ENCODE data around the gene TFDP2.
"Not testable (repeated sequence)": the region's sequence is repeated elsewhere in the genome, so short reads cannot be mapped to it uniquely, and the experiment has no call there.

Gene TFDP2

DNA sequence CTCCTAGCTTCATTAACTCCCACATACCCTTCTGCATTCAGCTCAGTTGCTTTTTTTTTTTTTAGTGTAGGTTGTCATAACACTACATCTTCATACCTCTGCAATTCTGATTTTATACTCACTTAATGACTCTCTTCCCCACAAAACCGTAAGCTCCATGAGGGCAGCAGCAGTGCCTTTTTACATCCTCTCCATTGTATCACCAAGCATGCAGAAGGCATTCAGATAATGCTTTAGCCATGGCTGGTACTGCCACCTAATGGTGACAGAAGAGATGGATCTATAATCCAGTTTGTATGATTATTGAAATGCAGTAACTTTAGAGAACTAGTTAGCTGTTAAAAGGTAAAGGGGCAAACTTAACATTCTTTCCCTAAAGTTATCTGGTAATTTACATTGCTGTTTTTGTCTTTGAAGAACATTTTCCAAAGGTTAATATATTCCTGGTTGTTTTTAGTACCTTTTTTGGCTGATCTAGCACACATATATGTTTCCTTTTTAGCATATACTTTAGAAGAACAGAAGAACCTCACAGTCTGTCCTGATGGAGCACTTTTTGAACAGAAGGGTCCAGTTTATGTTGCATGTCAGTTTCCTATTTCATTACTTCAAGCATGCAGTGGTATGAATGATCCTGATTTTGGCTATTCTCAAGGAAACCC lies 236.1 kb downstream of the TFDP2 start:
- DNase-seq = peak; percentile 75
- in situ Hi-C loops (cut with MboI; ENCODE audit: low pct_unique_long_range_greater_than_20kb, low sequenced_read_pairs) = no loop called here

DNA sequence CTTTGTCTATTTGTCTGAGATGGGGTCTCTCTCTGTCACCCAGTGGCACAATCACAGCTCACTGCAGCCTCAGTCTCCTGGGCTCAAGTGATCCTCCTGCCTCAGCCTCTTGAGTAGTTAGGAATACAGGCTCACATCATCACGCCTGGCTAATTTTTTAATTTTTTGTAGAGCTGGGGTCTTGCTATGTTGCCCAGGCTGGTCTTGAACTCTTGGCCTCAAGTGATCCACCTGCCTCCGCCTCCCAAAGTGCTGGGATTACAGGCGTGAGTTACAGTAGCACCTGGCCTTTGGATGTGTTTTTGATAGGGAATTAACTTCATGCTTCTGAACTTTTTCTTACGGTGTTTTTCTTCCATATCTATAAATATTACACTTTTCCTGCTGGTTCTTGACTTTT lies 239.4 kb downstream of the TFDP2 start:
- in situ Hi-C loops (cut with MboI; ENCODE audit: low pct_unique_long_range_greater_than_20kb, low sequenced_read_pairs); DNase-seq: not testable (repeated sequence)

DNA sequence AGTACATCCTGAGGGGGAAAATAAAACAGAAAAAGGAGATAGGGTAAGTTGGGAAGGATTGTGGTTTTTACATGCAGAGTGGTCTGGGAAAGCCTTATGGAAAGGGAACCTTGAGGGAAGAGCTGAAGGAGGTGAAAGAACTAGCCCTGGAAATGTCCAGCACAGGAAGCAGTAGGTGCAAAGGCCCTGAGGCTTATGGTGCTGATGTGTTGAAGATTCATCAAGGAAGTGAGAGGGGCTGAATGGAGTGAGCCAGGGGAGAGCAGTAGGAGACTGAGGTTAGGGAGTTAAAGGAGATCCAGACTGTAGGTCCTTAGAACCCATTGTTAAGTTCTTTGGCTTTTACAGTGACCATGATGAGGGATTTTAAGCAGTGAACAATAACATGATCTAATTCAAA lies 239.9 kb downstream of the TFDP2 start:
- in situ Hi-C loops (cut with MboI; ENCODE audit: low pct_unique_long_range_greater_than_20kb, low sequenced_read_pairs) = no loop called here

DNA sequence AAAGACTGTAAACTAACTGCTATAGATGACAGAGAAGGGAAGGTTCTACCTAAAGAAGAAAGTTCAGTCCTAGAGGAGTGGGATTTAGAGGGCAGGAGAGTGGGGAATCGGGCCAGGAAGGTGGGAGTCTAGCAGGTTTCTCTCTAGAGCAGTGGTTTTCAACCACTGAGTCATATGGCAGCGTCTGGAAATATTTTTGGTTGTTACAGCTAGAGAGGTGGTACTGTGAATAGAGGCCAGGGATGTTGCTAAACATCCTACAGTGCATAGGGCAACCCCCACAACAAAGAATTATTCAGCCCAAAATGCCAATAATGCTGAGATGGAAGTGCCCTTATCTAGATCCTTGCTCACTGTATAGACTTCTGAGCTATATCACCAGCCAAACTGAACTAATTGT lies 244.2 kb downstream of the TFDP2 start:
- no peak for DNase-seq
- in situ Hi-C loops (cut with MboI; ENCODE audit: low pct_unique_long_range_greater_than_20kb, low sequenced_read_pairs) = no loop called here

More for the DNA sequence above, 239.9 kb downstream of the TFDP2 start:
- no peak for DNase-seq

DNA sequence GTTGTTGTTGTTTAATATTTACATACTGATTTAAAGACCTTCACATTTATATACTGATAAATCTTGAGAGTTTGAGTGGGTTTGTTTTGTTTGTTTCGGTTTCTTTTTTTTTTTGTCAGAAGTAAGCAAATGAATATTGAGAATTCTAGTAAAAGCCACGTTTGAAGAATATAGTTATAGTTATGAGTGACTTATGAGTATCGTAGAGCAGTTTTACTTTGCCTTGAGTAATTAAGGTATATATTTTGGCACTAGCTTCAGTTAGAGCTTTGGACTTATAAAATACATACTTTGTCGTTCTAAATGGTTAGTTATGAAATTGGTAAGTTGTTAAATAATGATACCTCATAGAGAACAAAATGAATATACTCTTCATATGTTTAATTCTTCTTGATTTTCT lies 245.1 kb downstream of the TFDP2 start:
- in situ Hi-C loops (cut with MboI; ENCODE audit: low pct_unique_long_range_greater_than_20kb, low sequenced_read_pairs) = no loop called here
- DNase-seq = no peak

DNA sequence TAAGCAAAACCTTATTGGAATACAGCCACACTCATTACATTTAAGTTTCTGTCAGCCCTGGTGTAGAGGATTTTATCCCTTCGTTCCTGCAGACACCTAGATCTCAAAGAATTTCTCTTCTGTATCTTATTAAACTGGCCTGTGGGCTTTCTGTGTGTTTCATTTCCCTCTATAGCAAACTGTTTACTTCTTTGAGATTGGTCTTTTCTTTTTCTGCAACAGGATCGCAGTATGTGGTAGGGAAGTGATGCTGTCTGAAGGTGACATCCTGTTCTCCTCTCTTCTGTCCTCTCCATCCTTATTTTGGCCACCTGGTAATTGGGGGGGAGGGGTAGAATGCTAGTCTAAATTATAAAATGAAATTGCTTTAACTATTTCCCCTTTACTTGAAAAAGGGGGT lies 247.4 kb downstream of the TFDP2 start:
- DNase-seq = no peak
- in situ Hi-C loops (cut with MboI; ENCODE audit: low pct_unique_long_range_greater_than_20kb, low sequenced_read_pairs) = no loop called here

DNA sequence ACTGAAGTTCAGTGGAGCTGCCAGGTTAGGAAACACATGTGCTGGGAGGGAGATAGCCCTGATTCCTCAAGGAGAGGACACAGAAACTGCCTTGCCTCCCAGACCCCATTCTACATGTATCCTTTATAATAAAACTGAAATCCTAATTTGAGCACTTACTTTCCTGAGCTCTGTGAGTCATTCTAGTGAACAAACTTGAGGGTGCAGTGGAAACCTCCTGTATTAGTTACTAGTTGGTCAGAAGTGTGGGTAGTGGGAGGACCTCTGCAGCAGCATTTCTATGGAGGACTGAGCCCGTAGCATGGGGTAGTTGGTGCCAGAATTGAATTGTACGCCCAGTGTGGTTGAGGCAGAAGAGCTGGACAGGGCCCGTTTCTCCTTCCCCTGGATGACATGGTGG lies 249.0 kb downstream of the TFDP2 start:
- in situ Hi-C loops (cut with MboI; ENCODE audit: low pct_unique_long_range_greater_than_20kb, low sequenced_read_pairs) = no loop called here
- no peak for DNase-seq

DNA sequence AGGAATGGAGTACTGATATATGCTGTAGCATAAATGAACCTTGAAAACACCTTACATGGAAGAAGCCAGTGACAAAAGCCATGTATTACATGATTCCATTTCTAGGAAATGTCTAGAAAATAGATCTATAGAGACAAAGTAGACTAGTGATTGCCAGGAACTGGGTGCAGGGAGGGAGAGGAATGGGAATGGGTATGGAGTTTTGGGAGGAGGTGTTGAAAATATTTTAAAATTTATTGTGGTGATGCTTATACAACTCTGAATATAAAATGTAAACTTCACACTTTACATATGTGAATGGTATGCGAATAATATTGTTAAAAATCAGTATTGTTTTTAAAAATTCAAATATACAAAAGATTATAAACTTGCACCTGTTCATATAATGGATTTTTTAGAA lies 250.4 kb downstream of the TFDP2 start:
- no peak for DNase-seq
- in situ Hi-C loops (cut with MboI; ENCODE audit: low pct_unique_long_range_greater_than_20kb, low sequenced_read_pairs) = no loop called here

DNA sequence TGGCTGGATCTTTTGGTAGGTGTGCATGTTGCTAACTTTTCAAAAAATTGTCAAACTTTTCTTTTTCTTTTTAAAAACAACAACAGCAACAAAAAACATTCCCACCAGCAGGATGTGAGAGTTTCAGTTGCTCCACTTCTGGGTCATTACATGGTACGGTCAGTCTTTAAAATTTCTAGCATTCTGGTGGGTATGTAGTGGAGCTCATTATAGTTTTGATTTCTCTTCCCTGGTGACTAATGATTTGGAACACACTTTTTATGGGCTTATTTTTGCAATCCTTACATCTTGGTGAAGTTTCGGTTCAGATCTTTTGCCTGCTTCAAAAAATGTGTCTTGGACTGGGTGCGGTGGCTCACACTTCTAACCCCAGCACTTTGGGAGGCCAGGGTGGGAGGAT lies 253.6 kb downstream of the TFDP2 start:
- in situ Hi-C loops (cut with MboI; ENCODE audit: low pct_unique_long_range_greater_than_20kb, low sequenced_read_pairs) = no loop called here
- DNase-seq = no peak

DNA sequence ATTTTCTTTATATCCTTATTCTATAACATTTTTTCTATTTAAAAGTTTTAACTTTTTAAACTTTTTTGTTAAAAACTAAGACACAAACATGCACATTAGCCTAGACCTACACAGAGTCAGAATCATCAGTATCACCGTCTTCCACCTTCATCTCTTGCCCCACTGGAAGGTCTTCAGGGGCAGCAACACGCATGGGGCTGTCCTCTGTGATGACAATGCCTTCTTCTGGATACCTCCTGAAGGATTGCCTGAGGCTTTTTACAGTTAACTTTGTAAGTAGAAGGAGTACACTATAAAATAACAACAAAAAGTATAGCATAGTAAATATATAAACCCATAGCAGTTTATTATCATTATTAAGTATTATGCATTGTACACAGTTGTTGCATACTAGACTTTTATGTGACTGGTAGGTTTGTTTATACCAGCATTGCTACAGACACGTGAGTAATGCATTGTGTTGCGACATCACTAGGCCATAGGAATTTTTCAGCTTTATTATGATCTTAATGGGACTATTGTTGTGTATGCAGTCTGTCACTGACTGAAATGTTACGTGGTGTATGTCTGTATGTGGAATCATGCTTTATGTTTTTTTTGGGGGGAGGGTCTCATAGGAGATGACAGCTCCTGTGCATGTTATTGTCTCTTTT lies 254.7 kb downstream of the TFDP2 start:
- in situ Hi-C loops (cut with MboI; ENCODE audit: low pct_unique_long_range_greater_than_20kb, low sequenced_read_pairs) = no loop called here
- DNase-seq = no peak

Measured in KBM-7 (cell line).